22Rv1 (cell line): ENCODE data around the gene SYVN1.

ENCODE experiments used
- CTCF ChIP-seq: fragments of 450-650 bp; IDR thresholded peaks from 2 replicates; pipeline ENCODE4 v1.5.1; 2017; ENCODE audit warnings: mild to moderate bottlenecking
- ZFX ChIP-seq: fragments of 450-650 bp; IDR thresholded peaks from 2 replicates; pipeline ENCODE4 v1.6.1; 2017; ENCODE audit warnings: antibody characterized with exemption, borderline replicate concordance

GRCh38 chr11:65100674-65101350 is 33.5 kb downstream of the SYVN1 start:
- peak; percentile 40 for TF ChIP-seq CTCF
- no peak for TF ChIP-seq ZFX
